Activated naive CD8-positive, alpha-beta T cell (primary cell): ENCODE measurements around the gene PATE3.

Experiments
- H3K27ac Mint-ChIP-seq: one replicate; pipeline ENCODE4 v1.8.0; 2021; ENCODE audit warnings: mixed read lengths
- H3K27me3 Mint-ChIP-seq: one replicate; pipeline ENCODE4 v1.8.0; 2021; ENCODE audit warnings: mixed read lengths
- H3K36me3 Mint-ChIP-seq: one replicate; pipeline ENCODE4 v1.8.0; 2021; ENCODE audit warnings: mixed read lengths
- H3K4me1 Mint-ChIP-seq: one replicate; pipeline ENCODE4 v1.8.0; 2021; ENCODE audit warnings: low read depth, mixed read lengths
- H3K4me3 Mint-ChIP-seq: one replicate; pipeline ENCODE4 v1.8.0; 2021; ENCODE audit warnings: mild to moderate bottlenecking, mixed read lengths
- H3K9me3 Mint-ChIP-seq: one replicate; pipeline ENCODE4 v1.8.0; 2021; ENCODE audit warnings: low read depth, mixed read lengths

PATE3 gene, protein sequence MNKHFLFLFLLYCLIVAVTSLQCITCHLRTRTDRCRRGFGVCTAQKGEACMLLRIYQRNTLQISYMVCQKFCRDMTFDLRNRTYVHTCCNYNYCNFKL

DNA sequence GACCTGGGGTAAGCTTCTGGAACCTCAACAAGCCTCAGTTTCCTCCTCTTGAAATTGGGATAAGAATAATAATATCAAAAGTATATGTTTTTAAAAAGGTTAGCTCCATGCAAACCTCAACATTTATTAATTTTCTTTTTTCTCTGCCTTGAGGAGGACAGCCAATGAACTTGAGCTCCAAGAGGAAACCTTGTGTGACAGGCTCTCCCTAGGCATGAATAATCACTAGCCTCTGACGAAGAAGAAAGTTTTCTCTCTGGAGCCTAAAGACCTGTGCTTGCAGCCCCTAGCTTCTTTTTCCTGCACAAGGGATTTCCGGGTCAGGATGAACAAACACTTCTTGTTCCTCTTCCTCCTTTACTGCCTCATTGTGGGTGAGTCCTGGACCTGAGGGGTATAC, at the start of gene PATE3:
Gene PATE3, plus strand, starts transcription at position 301 of the 400 bp plus-strand sequence. Its CDS starts 25 bp downstream, at position 326.
- Mint-ChIP-seq H3K4me3 (no peak within 1 kb of the TSS), H3K36me3 (no peaks in the 10 kb centered on the region), H3K27ac (no peak within 1 kb of the TSS), H3K4me1 (no peaks in the 10 kb centered on the region), H3K27me3 (peaks cover 3% of the 10 kb centered on the region), H3K9me3 (no peaks in the 10 kb centered on the region)

DNA sequence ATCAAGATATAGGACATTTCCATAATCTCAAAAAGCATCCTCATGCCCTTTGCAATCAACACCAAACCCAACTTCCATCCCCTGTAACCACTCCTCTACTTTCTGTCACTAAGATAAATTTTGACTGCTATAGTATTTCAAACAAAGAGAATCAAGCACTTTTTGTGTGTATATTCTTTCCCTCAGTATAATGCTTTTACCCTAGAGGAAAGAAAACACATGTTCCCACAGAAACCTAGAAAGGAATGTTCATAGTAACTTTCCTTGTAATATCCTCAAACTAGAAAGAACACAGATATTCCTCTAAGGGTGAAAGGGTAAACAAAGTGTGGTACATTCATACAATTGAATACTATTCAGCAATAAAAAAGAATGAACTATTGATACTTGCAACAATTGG, 47.3 kb upstream of the PATE3 start:
- H3K27ac Mint-ChIP-seq: no peak overlapping the region
- H3K36me3 Mint-ChIP-seq: no peaks in the 10 kb centered on the region
- H3K4me3 Mint-ChIP-seq: no peak overlapping the region

DNA sequence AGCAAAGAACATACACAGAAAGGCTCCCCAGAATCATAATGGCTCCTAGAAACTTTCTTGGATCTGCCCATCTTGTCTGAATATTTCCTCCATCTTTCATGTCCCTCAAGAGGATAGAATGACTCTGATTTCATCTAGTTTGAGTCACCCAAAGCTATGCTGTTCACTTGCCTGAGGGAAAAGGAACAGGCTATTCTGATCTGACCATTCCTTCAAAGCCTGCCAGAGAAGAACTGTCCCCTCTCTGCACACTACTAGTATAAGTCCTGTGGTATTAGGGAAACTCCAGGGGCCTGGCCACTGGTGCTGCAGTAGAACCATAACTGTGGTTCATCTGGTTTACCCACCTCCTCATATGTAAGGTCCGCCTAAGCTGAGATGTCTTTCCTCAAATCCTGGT, 44.2 kb upstream of the PATE3 start:
- Mint-ChIP-seq H3K27me3 (peaks cover 5% of the 10 kb centered on the region), H3K36me3 (no peaks in the 10 kb centered on the region), H3K4me3 (no peak overlapping the region), H3K4me1 (no peaks in the 10 kb centered on the region), H3K9me3 (peaks cover under 1% of the 10 kb centered on the region), H3K27ac (no peak overlapping the region)

More for the DNA sequence above, 47.3 kb upstream of the PATE3 start:
- peaks cover 15% of the 10 kb centered on the region for H3K9me3 Mint-ChIP-seq
- no peaks in the 10 kb centered on the region for H3K4me1 Mint-ChIP-seq
- peaks cover 9% of the 10 kb centered on the region for H3K27me3 Mint-ChIP-seq

DNA sequence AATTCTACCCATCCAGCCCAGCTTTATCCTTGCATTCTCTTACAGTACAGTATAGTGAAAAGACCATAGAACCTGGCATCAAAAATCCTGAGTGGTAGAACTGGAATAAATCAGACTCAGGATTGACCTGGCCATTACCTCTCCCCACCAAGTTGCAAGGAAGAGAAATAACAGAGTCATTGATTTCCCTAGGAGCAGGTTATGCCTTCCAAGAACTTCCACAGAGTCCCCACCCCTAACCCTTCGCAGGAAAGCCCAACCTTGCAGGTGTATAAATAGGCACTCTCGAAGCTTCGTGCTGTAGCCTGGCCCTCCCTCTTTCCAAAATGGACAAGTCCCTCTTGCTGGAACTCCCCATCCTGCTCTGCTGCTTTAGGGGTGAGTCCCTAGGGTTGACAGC, 41.9 kb upstream of the PATE3 start, which contains the start of gene PATE1:
Gene PATE1, plus strand, starts transcription at position 301 of the 400 bp plus-strand sequence. Its CDS starts 26 bp downstream, at position 327.
- Mint-ChIP-seq H3K4me3 (no peak within 1 kb of the TSS), H3K27ac (no peak within 1 kb of the TSS), H3K36me3 (no peaks in the 10 kb centered on the region), H3K27me3 (peaks cover 7% of the 10 kb centered on the region), H3K9me3 (no peaks in the 10 kb centered on the region), H3K4me1 (no peaks in the 10 kb centered on the region)

DNA sequence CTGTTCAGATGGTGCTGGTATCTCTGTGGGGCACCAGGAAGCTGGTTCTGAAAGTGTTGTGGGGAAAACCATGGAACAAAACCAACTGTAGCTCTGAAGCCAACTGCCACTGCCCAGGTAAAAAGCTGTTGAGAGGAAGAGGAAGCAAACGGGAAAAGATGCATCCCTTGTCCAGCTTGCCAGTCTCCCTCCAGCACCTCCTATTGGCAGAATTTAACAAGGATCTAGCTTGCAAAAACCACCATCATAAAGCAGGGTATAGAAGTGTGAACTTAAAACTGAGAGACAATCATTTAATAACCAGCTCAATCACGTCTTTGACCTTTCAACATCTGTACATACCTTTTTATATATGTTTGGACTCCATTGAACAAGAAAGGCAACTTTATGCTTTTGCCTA, 37.3 kb upstream of the PATE3 start:
- no peak overlapping the region for H3K4me3 Mint-ChIP-seq
- H3K36me3 Mint-ChIP-seq: no peaks in the 10 kb centered on the region
- no peak overlapping the region for H3K27ac Mint-ChIP-seq
- H3K27me3 Mint-ChIP-seq: peaks cover 19% of the 10 kb centered on the region
- no peaks in the 10 kb centered on the region for H3K9me3 Mint-ChIP-seq
- no peaks in the 10 kb centered on the region for H3K4me1 Mint-ChIP-seq

DNA sequence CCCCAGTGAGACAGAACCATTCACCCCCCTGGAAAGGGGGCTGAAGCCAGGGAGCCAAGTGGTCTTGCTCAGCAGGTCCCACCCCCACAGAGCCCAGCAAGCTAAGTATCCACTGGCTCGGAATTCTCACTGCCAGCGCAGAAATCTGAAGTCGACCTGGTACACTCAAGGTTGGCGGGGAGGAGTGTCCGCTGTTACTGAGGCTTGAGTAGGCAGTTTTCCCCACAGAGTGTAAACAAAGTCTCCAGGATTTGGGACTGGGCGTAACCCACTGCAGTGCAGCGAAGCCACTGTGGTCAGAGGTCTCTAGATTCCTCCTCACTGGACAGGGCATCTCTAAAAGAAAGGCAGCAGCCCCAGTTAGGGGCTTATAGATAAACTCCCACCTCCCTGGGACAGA, 31.9 kb upstream of the PATE3 start:
- Mint-ChIP-seq H3K27ac (no peak overlapping the region), H3K4me3 (no peak overlapping the region), H3K27me3 (peaks cover 23% of the 10 kb centered on the region), H3K9me3 (peaks cover 10% of the 10 kb centered on the region), H3K36me3 (no peaks in the 10 kb centered on the region), H3K4me1 (no peaks in the 10 kb centered on the region)

DNA sequence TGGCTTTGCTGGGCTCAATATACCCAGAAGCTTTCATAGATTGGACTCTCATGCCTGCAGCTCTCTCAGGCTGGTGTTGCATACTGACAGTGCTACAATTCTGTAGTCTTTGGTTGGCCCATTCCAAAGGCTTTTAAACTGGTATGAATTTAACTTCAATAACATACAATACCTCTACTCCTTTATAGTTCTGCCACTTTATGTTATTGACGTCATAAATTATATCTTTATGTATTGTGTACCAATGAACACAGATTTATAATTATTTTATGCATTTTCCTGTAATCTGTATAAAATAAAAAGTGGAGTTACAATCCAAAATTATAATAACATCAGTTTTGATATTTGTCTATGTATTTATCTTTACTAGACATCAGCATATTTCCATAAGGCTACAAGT, 25.5 kb upstream of the PATE3 start:
- no peaks in the 10 kb centered on the region for H3K36me3 Mint-ChIP-seq
- peaks cover 13% of the 10 kb centered on the region for H3K27me3 Mint-ChIP-seq
- no peaks in the 10 kb centered on the region for H3K4me1 Mint-ChIP-seq
- peaks cover 8% of the 10 kb centered on the region for H3K9me3 Mint-ChIP-seq
- no peak overlapping the region for H3K27ac Mint-ChIP-seq
- no peak overlapping the region for H3K4me3 Mint-ChIP-seq

DNA sequence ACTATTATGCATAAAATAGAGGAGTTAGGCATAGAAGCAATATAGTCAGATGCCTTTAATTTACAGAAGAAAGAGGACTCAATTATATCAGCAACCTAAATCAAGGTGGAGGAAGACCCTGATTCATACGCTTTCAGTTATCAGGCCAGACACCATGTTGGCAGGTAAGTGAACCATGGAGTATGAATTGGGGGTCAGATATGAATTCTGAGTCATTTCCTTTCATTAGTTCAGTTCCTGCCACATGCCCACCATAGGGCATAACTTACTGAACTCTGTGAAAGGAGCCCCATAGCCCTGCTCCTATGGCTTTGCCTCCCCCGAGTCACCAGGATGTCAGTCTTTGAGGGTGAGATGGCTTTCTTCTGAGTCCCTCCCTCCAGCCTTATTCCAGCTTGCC, 24.4 kb upstream of the PATE3 start:
- peaks cover 11% of the 10 kb centered on the region for H3K27me3 Mint-ChIP-seq
- no peaks in the 10 kb centered on the region for H3K36me3 Mint-ChIP-seq
- H3K4me1 Mint-ChIP-seq: no peaks in the 10 kb centered on the region
- no peak overlapping the region for H3K4me3 Mint-ChIP-seq
- no peak overlapping the region for H3K27ac Mint-ChIP-seq
- H3K9me3 Mint-ChIP-seq: peaks cover 3% of the 10 kb centered on the region

DNA sequence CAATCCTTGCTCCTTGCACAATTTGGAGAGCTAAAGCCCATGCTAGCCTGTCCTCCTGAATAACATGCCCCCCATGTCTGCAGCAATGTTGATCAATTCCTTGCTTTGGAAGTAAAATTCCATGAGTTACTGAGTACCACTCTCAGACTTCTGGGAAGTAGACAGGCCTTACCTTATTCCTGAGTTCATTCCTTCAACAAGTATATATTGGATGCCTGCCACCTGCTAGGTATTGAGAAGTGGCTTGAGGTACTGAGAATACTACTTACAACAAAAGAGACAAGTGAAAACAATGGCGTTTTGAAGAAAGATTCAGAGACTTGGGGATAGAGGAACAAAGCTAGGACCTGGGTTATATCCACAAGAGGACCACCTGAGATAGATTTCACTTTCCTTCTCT, 21.7 kb upstream of the PATE3 start:
- no peak overlapping the region for H3K27ac Mint-ChIP-seq
- no peak overlapping the region for H3K4me3 Mint-ChIP-seq
- H3K27me3 Mint-ChIP-seq: peaks cover 10% of the 10 kb centered on the region
- no peaks in the 10 kb centered on the region for H3K9me3 Mint-ChIP-seq
- no peaks in the 10 kb centered on the region for H3K4me1 Mint-ChIP-seq
- H3K36me3 Mint-ChIP-seq: no peaks in the 10 kb centered on the region

DNA sequence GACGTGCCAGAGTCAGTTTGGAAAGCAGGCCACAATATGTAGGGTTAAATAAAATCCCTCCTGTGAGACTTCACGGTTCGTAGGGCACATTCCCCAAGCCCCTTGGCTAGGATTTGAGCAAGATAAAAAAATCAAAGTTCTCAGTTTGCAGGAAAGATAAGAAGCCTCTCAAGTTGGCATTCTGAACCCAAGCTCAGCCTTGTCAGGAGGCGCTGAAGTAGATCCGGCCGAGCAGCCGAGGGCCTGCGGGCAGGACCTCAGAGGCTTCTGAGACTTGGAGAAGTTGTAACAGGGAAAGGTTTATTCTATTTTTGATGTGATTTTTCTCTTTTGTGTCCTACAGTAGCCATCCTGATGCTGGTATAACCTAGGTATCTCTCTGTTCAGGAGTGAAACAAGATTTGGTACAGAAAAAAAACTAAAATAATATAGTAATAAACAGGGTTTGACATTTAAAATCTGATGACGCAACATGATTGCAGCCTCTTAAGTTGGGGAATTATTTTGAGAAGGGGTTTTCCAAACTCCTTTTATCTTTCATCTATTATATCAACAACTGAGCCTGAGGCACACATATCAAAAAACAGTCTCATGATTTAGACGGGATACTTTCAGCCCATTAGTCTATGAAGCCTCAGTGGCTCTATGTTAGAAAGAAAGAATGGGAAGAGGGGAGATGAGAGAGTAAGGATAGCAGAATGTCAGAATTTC, 19.4 kb upstream of the PATE3 start:
- Mint-ChIP-seq H3K9me3 (no peaks in the 10 kb centered on the region), H3K4me3 (no peak overlapping the region), H3K27ac (no peak overlapping the region), H3K4me1 (no peaks in the 10 kb centered on the region), H3K36me3 (no peaks in the 10 kb centered on the region), H3K27me3 (peaks cover 12% of the 10 kb centered on the region)

DNA sequence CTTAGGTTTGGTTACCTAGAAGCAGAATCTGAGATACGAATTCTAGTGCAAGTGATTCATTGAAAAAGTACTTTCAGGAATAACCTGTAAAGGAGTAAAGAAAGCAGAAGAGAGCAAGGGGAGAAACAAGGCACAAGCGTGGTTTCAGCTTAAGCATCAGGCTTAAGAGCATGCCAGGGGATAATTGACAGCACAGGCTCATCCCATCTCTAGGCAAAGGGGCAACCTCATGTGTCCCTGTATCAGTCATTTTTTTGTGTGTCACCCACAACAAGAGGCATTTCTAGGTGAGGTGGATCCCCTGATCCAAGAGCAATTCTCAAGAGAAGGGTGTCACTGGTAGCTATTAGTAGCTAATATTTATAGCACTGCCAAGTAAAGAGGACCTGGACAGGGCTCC, 17.3 kb upstream of the PATE3 start:
- Mint-ChIP-seq H3K4me3 (no peak overlapping the region), H3K36me3 (no peaks in the 10 kb centered on the region), H3K27me3 (peaks cover 10% of the 10 kb centered on the region), H3K4me1 (no peaks in the 10 kb centered on the region), H3K9me3 (no peaks in the 10 kb centered on the region), H3K27ac (no peak overlapping the region)

DNA sequence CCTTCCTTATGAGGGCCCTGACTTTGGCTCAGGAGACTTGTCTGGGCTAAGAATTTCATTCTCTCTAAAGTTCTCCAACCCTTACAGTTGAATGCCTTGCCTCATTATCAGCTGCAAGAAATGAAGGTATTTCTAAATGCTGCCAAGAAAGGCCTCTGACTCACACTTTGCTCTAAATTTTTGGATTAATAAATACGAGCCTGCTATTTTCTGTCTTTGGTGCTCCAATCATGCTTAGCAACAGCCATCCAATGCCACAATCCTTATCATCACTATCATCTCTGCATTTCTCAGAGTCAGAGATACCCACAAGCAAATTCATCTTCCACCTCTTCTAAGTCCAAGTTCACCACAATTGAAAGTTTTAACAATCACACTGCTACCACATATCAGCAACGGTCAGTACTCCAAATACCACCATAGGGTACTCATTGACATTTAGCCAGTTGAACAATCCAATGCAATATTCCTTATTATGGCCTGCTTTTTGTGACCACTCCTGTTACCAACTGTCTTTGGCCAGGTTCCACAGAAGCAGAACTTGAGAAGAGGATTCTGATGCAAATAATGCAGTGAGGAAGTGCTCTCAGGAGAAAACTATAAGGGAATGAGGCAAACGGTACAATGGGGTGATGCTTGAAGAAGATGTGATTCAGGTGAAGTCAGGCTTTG, 15.0 kb upstream of the PATE3 start:
- Mint-ChIP-seq H3K27ac (no peak overlapping the region), H3K4me1 (no peaks in the 10 kb centered on the region), H3K4me3 (no peak overlapping the region), H3K27me3 (peaks cover 12% of the 10 kb centered on the region), H3K36me3 (no peaks in the 10 kb centered on the region), H3K9me3 (no peaks in the 10 kb centered on the region)

DNA sequence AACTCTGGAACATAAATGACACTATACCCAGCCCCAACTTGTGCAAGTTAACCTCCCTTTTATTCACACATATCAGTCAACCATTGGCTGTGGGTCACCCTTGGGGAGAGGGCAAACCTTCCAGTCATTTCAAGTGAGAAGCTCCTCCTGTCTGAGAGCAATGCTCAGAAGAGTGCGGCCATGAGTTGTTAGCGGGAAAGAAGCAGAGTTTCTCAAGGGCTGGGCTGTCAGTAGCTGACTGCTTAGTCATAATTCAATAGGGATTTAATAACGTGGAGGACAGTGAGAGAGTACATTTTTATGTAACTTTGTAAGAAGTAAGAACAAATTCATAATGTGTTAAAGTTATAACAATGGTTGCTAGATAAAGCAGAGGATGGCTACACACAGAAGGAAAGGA, 14.4 kb upstream of the PATE3 start:
- Mint-ChIP-seq H3K4me3 (no peak overlapping the region), H3K27me3 (peaks cover 12% of the 10 kb centered on the region), H3K36me3 (no peaks in the 10 kb centered on the region), H3K4me1 (no peaks in the 10 kb centered on the region), H3K9me3 (no peaks in the 10 kb centered on the region), H3K27ac (no peak overlapping the region)

DNA sequence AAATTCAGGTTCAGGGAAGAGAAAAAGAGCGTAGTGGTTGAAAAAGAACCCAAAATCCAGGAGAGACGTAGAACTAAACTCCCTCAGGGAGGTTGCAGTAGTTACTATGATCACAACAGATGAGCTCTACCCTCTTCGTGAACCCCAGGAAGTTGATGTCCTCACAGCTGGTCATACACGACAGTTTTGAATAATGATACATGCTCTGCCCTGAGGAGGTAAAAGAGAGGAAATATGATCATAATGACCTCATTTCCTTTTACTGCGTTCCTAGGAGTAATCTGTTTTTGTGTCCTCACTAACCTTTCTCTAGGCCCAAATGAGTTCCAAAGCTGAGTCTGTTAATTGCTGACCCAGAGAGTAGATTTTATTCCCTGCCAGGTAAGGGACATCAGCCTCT, 10.6 kb upstream of the PATE3 start:
- Mint-ChIP-seq H3K36me3 (no peaks in the 10 kb centered on the region), H3K9me3 (no peaks in the 10 kb centered on the region), H3K27ac (no peak overlapping the region), H3K4me1 (no peaks in the 10 kb centered on the region), H3K27me3 (peaks cover 18% of the 10 kb centered on the region), H3K4me3 (no peak overlapping the region)

DNA sequence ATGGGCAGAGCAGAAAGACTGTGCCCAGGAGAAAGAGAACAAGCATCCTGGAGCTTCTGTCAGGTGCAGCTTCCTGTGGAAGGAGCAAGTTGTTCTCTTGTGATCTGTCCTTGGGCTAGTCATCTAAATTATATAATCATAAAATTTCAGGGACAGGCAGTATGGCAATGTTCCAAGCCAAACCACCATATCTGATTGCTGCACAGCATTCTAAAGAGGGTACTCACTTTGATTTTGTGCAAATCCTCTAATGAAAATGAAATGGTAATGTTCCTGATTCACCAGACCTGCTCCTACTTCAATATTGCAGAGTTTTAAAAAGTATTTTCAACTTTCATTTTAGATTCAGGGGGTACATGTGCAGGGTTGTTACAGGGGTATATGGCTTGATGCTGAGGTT, 9.2 kb upstream of the PATE3 start, which contains the start of gene PATE2:
Gene PATE2, minus strand, starts transcription at position 101 of the 400 bp plus-strand sequence. Its CDS starts 55 bp downstream, at position 46.
- Mint-ChIP-seq H3K27me3 (peaks cover 18% of the 10 kb centered on the region), H3K4me1 (no peaks in the 10 kb centered on the region), H3K9me3 (no peaks in the 10 kb centered on the region), H3K27ac (no peak within 1 kb of the TSS), H3K36me3 (no peaks in the 10 kb centered on the region), H3K4me3 (no peak within 1 kb of the TSS)
